ENCODE data around the gene EEF1E1.

EEF1E1 gene

DNA sequence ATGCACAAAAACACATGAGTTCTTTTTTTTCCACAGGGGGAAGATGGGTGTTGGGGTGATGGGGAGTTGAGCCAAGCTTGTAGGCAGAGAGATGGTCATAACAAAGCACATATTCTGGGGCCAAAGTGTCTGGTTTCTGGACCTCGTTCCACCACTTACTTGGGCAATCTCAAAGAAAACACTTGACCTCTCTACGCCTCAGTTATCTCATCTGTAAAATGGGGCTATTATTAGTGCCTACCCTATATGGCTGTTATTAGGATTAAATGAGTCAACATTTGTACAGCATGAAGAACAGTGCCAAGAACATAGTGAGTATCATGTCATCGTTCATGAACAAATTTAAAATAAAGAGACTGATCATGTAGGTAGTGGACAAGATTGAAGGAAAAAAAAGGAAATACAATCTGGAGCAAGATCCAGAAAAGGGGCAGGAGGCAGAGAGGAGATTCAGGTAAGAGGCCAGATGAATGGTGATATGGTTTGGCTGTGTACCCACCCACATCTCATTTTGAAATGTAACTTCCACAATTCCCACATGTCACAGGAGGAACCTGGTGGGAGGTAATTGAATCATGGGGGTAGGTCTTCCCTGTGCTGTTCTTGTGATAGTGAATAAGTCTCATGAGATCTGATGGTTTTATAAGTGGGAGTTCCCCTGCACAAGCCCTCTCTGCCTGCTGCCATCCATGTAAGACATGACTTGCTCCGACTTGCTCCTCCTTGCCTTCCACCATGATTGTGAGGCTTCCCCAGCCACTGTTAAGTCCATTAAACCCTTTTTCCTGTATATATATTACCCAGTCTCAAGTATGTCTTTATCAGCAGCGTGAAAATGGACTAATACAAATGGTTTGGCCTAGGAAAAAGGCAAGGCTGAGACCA is 14.2 kb downstream of the EEF1E1 start:
- DNase-seq: no peak

DNA sequence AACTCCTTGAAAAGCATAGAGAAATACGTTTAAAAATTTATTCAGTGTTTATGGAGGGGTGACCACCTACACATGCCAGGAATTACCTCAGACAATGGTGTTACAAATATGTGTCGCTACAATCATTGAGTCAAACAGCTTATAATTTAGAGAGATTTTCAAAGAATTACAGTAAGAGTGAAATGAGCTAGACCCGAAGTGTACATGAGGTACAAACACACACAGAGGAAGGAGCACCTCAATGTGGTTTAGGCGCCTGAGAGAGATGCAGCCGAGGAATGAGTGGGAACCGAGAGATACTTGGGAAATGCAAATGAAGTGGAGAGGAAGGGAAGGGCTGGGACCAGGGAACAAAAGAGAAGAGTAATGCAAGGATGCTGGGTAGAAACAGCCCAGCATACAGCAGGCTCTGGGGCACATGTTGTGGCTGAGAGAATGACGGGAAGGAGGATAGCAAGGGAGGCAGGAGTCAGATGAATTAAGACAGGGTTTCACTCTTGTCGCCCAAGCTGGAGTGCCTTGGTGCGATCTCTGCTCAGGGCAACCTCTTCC is 15.5 kb downstream of the EEF1E1 start:
- DNase-seq: no peak

DNA sequence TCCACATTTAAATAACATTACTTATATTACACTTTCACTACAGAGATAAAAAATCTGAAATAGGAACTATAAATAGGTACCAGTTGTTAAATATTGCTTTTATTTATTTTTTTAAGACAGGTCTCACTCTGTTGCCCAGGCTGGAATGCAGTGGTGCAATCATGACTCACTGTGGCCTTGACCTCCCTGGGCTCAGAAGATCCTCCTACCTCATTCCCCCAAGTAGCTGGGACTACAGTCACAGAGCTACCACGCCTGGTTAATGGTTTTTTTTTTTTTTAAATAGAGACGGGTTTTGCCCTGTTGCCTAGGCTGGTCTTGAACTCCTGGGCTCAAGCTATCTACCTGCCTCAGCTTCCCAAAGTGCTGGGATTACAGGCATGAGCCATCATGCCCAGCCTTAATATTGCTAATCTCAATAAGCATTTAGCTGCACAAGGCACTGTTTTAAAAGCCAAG is 17.3 kb downstream of the EEF1E1 start:
- DNase-seq: no peak

DNA sequence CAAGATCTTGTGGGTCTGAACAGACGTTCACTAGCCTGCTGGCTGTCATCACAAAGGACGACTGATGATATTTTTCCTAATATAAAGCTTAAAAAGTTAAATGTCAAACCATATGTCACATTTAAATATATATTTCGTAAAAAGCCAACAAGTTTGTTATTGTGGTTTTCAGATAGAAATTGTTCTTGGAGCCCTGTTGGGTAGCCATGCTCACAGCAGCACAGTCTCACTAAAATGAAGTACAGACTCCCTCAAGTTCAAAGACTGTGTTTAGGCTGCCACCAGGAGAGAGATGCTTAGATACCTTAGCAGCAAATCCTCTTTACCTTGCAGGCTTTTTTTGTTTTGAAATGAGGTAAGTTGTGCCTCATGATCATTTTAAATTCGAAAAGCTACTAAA is 17.8 kb downstream of the EEF1E1 start:
- DNase-seq: no peak

- DNase-seq: peak; percentile 32
These were observed 19.1 kb downstream of the EEF1E1 start for GRCh38 chr6:8082954-8083858.

DNA sequence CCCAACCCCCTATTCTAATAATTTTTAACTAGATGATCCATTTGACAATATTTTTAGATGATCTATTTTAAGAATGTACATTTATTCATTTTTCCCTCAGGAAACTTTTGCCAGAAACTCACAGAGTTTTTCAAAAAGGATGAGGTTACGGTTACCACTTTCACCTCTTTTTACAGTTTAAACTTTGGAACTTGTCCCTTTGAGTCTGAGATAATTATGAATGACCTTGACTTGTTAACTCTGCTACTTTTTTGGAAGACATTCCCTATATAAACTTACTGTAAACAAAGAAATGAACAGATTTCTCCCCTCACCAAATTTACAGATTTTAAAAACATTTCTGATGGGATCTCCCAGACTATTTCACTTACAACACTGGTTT is 19.8 kb downstream of the EEF1E1 start:
- no peak for DNase-seq

DNA sequence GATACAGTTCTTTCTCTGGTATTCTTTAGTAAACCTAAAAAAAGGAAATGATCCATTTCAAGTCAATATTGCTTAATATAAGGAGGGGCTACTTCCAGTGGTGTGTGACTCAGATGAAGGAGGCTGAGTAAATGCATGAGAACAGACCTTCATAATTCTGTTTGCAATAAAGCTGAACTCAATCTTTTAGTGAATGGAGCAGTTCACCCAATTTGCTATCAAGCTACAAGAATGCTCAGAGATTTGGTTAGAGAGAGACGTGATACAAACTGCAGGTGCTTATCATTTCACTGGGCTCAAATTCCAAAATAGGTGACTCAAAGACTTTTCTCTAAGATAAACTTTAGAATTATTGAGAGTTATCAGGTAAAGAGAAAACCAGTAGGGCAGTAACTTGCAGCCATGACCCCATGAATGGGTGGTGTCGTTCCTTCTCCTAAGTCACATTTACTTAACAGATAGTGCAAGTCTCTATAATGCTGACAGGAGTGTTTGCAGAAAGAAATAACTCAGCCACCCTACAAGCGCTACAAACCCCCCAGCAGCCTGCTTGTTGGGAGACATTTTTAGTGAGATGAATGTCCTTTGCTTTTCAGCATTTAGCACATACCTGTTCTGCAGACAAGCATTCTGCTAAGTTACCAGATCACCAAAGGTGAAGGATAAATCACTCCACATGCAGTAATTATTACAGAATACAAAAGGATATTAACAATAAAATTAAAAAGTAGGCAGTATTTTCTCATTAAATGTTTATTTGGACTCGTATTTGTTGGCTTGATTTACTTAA is 21.8 kb downstream of the EEF1E1 start:
- DNase-seq: peak; percentile 44

GRCh38 chr6:8079126-8079525 is 23.2 kb downstream of the EEF1E1 start:
- DNase-seq: no peak

DNA sequence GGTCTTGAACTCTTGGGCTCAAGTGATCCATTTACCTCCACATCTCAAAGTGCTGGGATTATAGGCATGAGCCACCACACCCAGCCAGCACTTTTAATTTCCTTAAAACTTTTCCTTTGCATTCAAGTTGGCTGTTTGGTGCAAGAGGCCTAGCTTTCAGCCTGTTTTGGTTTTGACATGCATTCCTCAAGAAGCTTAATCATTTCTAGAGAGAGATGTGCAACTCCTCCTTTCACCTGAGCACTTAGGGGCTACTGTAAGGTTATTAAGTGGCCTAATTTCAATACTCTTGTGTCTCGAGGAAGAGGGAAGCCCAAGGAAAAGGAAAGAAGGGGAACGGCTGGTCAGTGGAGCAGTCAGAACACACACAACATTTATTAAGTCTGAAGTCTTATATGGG is 24.4 kb downstream of the EEF1E1 start:
- DNase-seq: no peak

- DNase-seq: no peak
These were observed 26.6 kb downstream of the EEF1E1 start for GRCh38 chr6:8075704-8076103.

GRCh38 chr6:8075185-8075584 is 27.2 kb downstream of the EEF1E1 start:
- DNase-seq: no peak

- no peak for DNase-seq
These were observed 28.1 kb downstream of the EEF1E1 start for GRCh38 chr6:8074213-8074612.

DNA sequence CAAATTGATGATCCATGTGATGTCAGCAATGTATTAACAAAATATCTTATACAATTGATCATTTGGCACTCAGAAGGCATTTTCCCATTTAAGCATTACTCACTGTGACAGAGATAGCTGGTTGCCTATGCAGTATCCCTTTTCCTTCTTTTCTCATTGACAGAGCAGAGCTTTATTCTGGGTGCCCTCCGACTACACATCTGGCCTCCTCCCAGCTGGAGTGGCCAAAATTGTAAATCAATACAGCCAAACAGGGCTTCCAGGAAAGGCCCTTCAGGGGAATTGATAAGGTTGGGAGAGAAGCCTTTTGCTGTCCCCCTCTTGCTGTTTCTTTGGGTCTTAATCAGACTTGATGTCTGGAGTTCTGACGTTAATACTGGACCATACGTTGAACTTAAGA is 28.6 kb downstream of the EEF1E1 start:
- no peak for DNase-seq

- no peak for DNase-seq
These were observed 31.6 kb downstream of the EEF1E1 start for GRCh38 chr6:8070718-8071117.

DNA sequence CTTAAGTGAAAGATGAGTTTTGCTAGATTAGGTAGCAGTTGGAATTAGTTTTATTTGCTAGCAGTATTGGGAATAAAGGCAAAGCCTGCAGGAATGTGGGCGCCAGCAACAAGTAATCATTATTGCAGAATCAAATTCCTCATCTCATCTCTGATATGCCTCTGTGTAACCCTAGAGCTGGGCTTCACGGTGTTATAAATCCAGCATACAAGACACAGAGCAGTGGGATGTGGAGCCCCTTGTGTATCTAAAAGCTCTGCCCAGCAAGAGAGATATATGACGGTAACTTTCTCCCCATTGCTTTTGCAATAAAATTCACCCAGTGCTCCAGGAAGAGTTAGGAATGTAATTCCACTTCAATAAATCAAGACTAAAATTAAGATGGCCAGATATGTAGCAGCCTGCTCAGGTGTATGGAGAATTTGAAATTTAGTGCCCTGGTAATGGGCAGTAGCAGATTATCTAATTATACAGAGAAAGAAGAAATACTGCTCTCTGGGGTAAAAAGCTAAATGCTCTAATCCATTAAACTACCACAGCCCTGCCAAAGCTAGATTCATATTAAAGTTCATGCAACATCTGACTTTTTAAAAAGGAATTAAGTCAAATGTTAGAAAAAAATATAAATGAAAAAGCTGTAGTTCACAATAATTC is 32.6 kb downstream of the EEF1E1 start:
- DNase-seq: no peak

DNA sequence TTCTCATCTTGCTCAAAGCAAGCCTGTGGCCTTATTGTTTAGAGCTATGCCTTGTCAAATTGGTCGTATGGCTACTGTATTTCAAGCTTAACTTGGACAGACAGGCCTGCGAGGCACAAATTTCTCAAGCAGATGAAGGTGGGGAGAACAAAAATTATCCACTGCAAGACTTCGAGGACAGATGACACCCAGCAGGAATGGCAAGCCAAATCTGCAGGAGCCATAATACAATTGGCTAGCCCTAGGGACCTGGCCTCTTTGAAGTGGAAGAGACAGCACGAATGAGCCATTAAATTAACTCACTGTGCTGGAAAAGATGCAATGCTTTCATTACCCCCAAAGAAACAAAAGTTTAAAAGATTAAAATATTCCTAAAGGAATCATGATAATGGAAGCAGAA is 33.2 kb downstream of the EEF1E1 start:
- no peak for DNase-seq

DNA sequence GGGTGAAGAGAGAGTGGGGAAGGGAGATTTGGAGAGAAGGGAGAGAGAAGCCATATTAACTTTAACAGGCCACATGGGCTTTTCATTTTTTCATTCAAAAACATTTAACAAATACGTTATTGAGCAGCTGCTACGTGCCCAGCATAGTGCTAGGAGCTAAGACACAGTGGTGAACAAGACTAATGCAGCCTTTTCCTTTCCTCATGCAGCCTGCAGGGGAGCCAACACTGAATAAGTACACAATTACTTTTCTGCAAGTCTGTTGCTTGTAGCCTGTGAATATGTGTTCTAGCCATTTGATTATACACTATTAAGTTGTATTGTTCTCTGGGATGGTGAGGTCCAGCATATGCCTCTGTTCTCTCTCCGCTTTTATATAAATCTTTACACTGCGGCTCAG is 36.2 kb downstream of the EEF1E1 start:
- DNase-seq: peak; percentile 35

DNA sequence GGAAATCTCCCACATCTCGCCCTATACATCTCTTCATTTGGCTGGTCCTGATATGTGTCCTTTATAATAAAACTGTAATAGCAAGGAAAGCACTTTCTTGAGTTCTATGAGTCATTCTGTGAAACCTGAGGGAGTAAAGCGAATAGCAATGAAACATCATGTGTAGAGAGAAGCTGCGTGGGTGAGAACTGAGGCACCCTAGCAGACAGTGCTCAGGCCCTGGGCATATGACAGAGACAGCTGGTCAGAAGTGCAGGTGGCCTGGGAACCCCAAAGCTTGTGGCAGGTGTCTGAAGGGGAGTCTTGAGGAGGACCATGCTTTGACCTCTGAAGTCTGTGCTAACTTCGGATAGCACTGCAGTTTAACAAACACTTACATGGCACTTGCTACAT is 36.8 kb downstream of the EEF1E1 start:
- no peak for DNase-seq

DNA sequence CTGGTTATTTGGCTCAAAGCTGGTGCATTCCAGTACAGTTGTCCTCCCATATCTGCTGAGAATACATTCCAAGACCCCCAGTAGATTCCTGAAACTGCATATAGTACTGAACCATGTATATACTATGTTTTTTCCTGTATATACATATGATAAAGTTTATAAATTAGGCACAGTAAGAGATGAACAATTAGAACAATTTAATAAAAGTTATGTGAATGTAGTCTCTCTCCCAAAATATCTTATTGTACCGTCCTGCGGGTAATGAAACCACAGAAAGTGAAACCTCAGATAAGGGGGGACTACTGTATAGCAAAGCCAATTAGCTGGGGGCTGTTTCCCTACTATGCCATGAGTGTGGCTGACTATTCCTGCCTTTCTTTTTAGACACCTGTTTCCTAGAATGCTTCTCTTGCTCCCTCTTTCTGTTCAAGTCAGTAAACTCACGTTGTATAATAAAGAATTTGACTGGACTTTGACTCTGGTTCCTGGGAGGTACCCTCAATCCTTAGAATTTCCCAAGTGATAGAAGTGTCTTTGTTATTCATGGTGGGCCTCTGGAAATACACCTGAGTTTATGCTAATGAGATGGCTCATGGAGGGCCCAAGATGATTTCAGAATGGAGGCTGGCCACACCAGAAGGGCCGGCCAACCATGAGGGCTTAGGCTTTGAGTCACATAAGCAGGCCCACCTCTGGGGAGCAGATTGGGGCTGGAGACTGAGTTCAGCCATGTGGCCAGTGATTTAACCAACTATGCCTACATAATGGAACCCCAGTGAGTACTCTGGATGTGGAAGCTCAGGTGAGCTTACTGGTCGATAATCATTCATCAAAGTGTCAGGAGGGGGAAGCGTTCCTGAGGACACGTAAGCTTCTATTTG is 37.5 kb downstream of the EEF1E1 start:
- no peak for DNase-seq

- DNase-seq: peak; percentile 99
These were observed 38.3 kb downstream of the EEF1E1 start, which contains the start of gene BLOC1S5 for GRCh38 chr6:8063761-8064637. Gene BLOC1S5 (minus strand): TSS chr6:8064389. CDS start chr6:8064376, 13 bp downstream.

Data from hematopoietic multipotent progenitor cell treated with erythropoietin and hydrocortisone succinate and interleukin-3 and kit ligand, for 8 days (in vitro differentiated cells).